ENCODE results near the gene SLC66A1. TPM values are rescaled to one million over a fixed set of nuclear protein-coding genes. Genes with fewer than 3 reads are reported as not detected.

SLC66A1 gene
- total RNA-seq, 1 experiment from 2014 or later, result 14.1 TPM

DNA sequence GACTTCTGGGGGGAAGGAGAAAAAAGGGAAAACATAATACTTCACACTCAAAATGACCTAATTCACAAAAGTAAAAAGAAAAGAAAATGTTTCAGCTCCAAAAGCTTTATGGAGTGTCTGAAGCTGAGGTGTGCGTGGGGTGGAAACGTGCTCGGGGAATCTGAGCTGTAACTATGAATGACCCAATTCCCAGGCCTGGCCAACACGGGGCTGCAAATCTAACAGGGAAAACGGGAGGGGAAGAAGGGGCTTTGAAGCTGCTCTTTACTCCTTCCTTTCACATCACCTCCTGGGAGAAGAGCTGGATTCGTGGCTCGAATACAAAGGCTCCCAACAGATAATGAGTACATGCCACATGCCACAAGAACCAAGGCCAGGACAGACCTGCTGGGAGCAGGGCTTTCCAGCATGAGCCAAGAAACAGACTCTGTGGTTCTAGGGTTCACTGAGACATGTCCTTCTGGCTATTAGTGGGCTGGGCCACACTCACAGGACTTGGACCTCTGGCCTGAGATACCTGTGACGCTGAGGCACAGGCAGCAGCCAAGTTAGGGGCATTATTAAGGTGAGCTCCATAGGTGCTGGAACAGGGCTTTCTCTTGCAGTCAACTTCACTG, 51.5 kb downstream of the SLC66A1 start (continued):
- TF ChIP-seq KAT7 (CRISPR knock-in tag; IDR thresholded peaks at IDR 0.05; ENCODE audit: borderline replicate concordance), result no peak
- TF ChIP-seq ZNF423 (CRISPR knock-in tag; IDR thresholded peaks at IDR 0.05), result no peak
- TF ChIP-seq GTF2I (CRISPR knock-in tag; conservative IDR thresholded peaks at IDR 0.05), result no peak
- no peak for TF ChIP-seq E2F4 (CRISPR knock-in tag; IDR thresholded peaks at IDR 0.05; ENCODE audit: borderline replicate concordance, low read depth)
- TF ChIP-seq TEAD4 (CRISPR knock-in tag; IDR thresholded peaks at IDR 0.05), result no peak

DNA sequence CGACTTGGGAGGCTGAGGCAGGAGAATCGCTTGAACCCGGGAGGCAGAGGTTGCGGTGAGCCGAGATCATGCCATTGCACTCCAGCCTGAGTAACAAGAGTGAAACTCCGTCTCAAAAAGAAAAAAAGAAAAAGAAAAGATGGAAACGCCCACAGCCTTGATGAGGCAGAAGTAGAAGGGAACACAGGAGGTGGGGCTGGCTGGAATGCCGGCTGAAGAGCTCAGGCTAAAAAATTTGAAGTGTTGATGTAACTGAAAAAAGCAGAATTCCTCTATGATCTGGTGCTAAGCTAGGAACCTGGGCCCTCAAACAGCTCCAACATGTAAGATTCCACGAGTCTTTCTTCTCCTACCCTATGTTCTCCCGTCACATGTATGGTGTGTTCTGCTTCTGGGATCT, 53.6 kb downstream of the SLC66A1 start:
- Mint-ChIP-seq H3K4me3 (no peak overlapping the region), H3K36me3 (no peaks in the 10 kb centered on the region; the same call in 1 of the 2 replicates), H3K27ac (no peak overlapping the region), H3K4me1 (peaks cover 6% of the 10 kb centered on the region), H3K27me3 (ENCODE audit: low read depth) (no peaks in the 10 kb centered on the region), H3K9me3 (no peaks in the 10 kb centered on the region)
- DNase-seq (ENCODE audit: low spot score) (no peak), ATAC-seq (no peak)
- ChIA-PET POLR2A (interaction anchor here (0.9 kb wide), 1 partner anchor 9 kb away, joined by 4 read pairs; no protein-coding TSS in a partner anchor), CTCF (interaction anchor here (1.1 to 2.1 kb wide), 3 partner anchors 9 to 288 kb away, joined by 3 to 8 read pairs (median 3); no protein-coding TSS in a partner anchor)
- TF ChIP-seq ZNF423 (CRISPR knock-in tag; IDR thresholded peaks at IDR 0.05), result no peak
- no peak for TF ChIP-seq ELF4 (CRISPR knock-in tag; IDR thresholded peaks at IDR 0.05; ENCODE audit: low read depth)
- TF ChIP-seq, protein P1, sequence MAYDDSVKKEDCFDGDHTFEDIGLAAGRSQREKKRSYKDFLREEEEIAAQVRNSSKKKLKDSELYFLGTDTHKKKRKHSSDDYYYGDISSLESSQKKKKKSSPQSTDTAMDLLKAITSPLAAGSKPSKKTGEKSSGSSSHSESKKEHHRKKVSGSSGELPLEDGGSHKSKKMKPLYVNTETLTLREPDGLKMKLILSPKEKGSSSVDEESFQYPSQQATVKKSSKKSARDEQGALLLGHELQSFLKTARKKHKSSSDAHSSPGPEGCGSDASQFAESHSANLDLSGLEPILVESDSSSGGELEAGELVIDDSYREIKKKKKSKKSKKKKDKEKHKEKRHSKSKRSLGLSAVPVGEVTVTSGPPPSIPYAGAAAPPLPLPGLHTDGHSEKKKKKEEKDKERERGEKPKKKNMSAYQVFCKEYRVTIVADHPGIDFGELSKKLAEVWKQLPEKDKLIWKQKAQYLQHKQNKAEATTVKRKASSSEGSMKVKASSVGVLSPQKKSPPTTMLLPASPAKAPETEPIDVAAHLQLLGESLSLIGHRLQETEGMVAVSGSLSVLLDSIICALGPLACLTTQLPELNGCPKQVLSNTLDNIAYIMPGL (CRISPR knock-in tag; IDR thresholded peaks at IDR 0.05), result no peak
- TF ChIP-seq ZNF138 (CRISPR knock-in tag; conservative IDR thresholded peaks at IDR 0.05), result no peak
- no peak for TF ChIP-seq FOXK1 (CRISPR knock-in tag; IDR thresholded peaks at IDR 0.05)
- TF ChIP-seq, protein P2, sequence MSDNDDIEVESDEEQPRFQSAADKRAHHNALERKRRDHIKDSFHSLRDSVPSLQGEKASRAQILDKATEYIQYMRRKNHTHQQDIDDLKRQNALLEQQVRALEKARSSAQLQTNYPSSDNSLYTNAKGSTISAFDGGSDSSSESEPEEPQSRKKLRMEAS (CRISPR knock-in tag; IDR thresholded peaks at IDR 0.05), result no peak
- TF ChIP-seq ZBTB43 (CRISPR knock-in tag; IDR thresholded peaks at IDR 0.05), result no peak
- TF ChIP-seq OVOL2 (CRISPR knock-in tag; IDR thresholded peaks at IDR 0.05; ENCODE audit: borderline replicate concordance), result no peak
- TF ChIP-seq ETV6 (CRISPR knock-in tag; IDR thresholded peaks at IDR 0.05), result no peak
- no peak for TF ChIP-seq RORB (CRISPR knock-in tag; IDR thresholded peaks at IDR 0.05)
- TF ChIP-seq FOXJ3 (CRISPR knock-in tag; IDR thresholded peaks at IDR 0.05; ENCODE audit: borderline replicate concordance), result no peak
- TF ChIP-seq, protein P3, sequence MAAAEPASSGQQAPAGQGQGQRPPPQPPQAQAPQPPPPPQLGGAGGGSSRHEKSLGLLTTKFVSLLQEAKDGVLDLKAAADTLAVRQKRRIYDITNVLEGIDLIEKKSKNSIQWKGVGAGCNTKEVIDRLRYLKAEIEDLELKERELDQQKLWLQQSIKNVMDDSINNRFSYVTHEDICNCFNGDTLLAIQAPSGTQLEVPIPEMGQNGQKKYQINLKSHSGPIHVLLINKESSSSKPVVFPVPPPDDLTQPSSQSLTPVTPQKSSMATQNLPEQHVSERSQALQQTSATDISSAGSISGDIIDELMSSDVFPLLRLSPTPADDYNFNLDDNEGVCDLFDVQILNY (CRISPR knock-in tag; IDR thresholded peaks at IDR 0.05), result no peak
- no peak for TF ChIP-seq ZNF232 (CRISPR knock-in tag; IDR thresholded peaks at IDR 0.05)
- no peak for TF ChIP-seq ZNF396 (CRISPR knock-in tag; IDR thresholded peaks at IDR 0.05; ENCODE audit: borderline replicate concordance)
- TF ChIP-seq SMAD4 (CRISPR knock-in tag; IDR thresholded peaks at IDR 0.05), result no peak
- no peak for TF ChIP-seq CREB1 (CRISPR knock-in tag; IDR thresholded peaks at IDR 0.05)
- no peak for TF ChIP-seq ZNF219 (CRISPR knock-in tag; IDR thresholded peaks at IDR 0.05; ENCODE audit: borderline replicate concordance)
- TF ChIP-seq MXD4 (CRISPR knock-in tag; IDR thresholded peaks at IDR 0.05; ENCODE audit: borderline replicate concordance), result no peak
- no peak for TF ChIP-seq NR1H2 (CRISPR knock-in tag; IDR thresholded peaks at IDR 0.05)
- no peak for TF ChIP-seq FOXP1 (CRISPR knock-in tag; IDR thresholded peaks at IDR 0.05; ENCODE audit: borderline replicate concordance)

Measured in WTC11 (cell line).